ENCODE data around the gene OR10H5.

The OR10H5 gene

DNA sequence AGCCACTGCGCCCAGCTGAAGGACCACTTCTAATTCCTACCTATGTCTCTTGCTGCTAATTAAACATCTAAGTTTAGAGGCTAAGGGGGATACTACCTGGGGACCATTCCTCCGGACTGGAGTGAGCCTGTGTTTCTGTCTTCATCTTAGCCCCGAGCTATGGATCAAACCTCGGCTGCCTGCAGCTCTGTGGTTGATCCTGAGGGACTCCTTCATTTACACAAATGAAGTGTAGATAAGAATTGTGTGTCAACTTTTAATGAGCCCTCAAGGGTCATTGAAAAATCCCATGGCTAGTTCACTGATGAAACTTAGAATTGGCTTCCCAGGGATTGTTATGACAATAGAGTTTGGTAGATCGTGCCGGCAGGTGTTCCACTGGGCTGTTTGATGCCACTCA is 59.5 kb downstream of the OR10H5 start:
- no peak for DNase-seq (ENCODE audit: low read depth)

DNA sequence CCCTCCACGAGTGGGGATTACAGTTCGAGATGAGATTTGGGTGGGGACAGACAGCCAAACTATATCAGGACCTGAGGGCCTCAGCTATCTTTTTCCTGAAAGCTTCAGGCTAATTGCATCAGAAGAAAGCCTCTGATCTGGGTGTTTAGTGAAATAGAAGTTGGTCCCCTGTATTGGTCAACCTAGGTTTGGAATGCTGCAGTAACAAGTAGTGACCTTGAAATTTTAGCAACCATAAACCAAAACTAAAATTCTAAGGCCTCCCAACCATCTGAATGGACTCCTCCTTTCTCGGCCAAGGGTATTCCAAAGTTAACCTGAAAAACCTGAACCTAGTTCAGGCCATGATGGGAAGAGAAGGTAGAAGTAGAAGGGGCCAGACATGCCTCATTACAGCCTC is 62.9 kb downstream of the OR10H5 start:
- DNase-seq (ENCODE audit: low read depth) = no peak

All from GM04503 (cell line).